Measurements from ENCODE around the gene SUSD3.
A peak's percentile ranks its signal among the peaks of the same experiment; 100 is the strongest.

The SUSD3 gene

DNA sequence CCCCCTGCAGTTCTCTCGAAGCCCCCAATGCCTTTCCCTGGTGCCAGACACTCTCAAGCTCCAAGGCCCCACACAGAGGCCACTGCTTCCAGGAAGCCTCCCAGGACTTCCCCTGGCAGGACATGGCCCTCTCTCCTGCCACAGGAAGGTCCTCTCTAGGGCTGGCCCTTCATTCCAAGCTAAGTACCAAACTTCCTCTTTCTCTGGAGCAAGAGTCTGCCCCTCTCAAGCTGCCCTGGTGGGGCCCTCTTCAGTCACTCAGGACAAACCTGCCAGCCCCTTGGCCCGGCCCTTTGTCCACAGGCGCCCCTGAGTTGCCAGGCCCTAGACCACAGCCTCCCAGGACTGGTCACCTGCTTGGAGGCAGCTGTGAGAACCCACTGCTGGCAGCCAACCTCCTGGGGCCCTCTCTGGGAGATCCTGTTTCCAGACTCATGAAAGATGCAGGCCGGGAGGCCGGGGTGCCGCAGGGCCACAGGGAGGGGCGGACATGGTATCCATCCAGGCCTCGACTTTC, 69.0 kb downstream of the SUSD3 start:
- DNase-seq, result no peak

DNA sequence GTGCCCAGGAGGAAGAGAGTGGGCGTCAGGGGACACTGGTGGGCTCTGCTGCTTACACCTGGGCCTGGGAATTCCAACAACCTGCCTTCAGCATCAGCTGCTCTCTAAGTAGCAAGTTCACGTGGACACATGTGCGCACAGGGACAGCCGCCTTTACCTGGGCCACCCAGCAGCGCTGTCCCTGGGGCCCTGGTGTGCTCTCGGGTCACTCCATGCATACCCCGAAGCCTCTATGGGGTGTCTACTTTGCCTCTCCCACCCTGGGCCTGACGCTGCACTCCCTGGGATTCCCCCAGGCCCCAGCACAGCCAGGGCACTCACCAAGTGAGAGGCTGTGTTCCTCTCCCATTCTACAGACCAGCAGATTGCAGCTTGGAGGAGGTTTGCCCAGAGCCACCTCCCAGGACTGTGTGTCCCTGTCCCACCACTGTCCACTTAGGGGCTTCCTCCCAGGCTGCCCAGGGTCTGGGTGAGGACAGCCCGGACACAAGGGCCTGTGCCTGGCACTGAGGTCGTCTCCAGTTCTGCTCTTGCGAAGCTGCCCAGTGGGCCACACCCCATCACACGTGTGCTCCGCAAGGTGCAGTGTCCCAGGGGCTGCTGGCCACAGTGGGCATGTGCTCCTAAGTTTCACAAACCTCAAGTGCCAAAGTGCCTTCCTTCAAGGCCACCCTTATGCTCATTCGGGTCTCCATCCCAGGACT, 69.7 kb downstream of the SUSD3 start:
- DNase-seq, result no peak

DNA sequence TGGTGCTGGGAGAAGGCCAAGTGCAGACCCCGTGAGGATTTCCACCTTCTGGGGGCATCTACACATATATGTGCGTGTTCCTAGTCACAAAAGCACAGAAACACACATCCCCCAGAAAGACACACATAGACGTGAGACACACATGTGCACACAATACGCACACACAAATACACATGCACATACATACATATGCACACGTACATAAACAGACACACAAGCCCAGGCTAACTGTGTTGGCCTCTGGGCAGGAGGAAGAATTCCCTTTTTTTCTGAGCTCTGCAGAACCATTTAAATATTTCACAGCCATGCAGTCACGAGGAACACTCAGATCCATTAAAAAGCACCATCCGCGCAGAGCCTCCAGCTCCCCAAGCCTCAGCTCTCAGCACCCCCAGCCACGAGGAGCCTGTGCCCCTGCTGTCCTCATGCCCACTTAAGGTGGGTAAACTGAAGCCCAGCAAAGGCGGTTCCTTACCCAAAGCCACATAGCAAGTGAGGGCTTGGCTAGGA, 70.3 kb downstream of the SUSD3 start:
- DNase-seq, result no peak

DNA sequence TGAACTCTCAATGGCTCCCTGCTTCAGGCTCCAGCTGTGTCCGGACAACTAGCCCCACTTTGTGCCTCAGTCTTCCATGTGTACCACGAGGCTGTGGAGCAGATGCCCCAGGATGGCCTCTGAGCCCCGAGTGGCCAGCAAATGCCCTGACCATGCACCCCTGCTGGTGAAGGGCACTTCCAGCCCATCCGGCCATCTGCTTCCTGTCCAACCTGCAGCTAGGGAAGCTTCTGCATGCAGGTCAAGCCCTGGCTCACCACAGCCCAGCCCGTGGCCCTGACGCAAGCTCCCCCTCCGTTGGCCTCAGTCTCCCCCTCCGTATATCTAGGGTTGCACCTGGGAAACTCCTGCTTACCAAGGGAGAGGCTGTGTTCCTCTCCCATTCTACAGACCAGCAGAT, 70.8 kb downstream of the SUSD3 start:
- DNase-seq, result no peak

DNA sequence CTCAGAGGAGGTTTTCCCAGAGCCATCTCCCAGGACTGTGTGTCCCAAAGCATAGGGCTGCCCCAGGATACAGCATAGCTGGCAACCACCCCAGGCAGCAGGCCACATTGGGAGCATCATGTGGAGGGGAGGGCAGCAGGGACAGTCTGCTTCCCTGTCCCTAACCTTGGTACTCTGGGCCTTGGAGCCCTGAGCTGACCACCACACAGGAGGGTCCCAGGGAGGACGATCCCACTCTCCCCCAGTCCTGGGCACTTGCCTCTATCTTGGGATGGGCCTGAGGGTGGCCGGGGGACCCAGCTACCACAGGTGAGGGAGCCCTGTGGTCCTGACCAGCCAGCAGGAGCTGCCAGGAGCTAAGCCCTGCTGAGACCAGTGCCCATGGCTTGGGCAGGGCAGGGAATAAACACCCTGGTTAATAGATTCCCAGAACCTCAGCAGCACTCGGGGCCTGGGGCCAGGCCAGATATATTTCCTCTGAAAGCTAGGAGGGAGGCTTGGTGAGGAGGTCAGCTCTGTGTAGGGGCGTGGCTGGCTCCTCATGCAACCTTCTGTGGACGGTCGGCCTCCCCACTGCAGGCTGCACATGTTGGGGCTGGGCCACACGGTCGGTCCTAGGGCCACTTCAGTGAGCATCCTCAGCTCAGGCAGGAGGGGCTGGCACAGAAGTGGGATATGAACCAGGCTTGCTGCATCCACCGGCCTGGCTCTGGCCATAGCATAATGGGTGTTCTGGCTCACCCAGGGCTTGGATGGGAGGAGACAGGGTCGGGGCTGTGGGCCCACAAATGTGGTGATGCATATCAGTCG, 71.4 kb downstream of the SUSD3 start:
- DNase-seq, result no peak

DNA sequence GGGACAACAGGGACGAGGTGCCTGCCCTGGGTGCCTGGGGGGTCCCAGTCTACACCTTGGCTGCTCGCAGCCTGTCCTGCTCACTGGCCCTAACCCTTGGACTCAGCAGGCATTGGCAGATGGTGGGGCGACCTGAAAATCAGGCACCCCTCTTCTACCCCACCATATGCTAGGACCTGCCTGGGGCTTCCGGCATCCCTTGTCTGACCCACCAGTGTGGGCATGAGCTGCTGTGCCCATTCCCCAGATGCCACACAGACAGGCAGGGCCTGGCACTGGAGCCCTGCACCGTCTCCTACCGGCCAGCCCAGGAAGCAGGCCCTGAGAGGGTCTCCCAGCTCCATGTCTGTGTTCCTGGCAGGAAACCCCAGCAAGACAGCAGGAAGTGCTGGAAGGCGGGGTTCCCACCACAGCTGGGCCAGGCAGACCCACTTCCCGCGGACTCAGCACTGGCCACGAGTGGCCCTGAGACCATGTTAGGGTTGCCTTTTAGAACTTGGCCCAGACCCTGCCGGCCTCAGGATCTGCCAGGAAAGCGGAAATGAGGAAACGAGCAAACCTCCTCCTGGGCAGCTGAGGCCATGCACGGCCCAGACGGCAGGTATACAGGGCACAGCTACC, 72.5 kb downstream of the SUSD3 start:
- no peak for DNase-seq

DNA sequence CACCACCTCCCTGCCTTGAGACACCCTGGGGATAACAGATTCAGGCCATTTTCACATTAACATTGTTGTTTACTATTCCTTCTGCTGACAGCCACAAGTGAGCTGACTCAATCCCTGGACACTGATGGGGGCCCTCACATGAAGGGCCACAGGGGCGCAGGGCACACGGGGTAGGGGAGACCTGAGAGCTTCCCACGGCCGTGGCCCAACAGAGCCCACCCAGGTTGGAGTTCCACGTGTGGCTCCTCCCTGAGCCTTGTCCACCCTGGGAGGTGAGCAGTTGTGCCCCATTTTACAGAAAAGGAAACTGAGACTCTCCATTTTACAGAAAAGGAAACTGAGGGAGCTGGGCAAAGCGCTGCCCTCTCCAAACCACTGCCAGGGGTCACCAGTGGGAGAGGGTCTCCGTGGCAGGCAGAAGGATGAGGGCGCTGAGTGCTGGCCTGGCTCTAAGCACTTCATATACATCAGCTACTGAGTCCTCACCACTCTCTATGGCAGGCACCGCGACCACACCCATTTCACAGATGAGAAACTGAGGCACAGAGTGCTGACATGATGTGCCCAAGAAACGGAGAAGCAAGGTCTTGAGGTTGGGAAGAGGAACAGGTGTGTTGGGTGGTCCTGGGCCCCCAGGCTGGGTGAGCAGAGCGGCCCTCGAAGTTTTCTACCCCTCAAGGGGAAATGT, 73.2 kb downstream of the SUSD3 start:
- no peak for DNase-seq

DNA sequence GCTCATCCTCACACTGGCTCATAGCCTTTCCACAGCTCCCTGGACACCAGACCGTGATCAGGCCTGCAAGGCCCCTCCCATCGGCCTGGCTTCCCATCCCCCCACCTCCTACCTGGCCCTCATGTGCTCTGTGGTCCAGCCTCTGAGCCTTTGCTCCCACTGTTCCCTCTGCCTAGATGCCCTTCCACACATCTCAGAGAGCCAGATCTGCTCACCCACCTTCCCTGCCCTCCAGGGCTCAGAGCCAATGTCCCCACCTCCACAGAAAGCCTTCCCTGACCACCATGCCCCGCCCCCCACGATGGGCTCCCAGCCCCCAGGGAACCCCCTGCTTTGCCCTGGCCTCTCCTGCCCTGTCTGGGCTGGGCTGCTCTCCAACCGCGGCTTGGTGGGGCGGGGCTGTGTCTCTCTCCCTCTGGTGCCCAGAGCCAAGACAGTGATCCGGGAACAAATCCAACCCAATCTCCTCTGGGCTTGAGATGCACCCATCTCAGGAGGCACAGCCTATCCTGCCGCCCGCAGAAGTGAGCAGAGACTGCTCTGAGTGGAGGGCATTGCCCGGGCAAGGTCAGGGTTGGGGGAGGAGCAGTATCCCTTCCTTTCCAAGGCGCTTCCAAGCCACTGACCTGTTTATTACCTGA, 73.9 kb downstream of the SUSD3 start:
- DNase-seq, result no peak

DNA sequence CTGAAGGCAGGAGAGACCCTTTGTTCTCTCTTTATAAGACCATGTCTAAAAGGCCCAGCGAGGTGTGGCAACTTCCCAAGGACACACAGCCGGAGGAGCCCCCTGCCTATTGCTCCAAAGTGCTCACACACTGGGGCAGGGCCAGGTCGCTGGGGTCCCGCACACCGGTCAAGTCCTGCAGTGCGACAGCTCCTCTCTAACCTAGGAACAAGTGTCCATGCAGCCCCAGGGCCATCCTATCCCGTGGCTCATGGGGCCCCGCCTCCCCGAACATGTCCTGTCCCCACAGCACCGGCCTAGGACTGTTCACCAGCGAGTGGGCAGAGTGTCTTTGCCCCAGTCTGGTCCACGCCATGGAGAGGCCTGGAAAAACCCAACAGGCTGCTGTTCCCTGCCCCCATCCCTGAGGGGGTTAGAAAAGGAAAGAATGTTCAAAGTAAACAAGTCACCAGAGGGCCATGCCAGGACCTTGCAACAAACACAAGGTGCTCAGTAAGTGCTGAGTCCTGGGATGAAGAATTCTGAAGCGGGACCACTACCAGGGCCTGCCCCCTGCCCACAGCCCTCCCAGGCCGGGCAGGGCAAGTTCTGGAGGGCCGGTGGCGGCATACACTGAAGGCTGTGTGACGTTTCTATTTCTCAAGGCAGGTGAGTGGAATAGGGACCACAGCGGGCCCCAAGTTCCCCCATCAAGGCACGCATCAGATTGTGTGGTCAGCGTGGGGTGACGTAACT, 74.6 kb downstream of the SUSD3 start:
- DNase-seq, result no peak

DNA sequence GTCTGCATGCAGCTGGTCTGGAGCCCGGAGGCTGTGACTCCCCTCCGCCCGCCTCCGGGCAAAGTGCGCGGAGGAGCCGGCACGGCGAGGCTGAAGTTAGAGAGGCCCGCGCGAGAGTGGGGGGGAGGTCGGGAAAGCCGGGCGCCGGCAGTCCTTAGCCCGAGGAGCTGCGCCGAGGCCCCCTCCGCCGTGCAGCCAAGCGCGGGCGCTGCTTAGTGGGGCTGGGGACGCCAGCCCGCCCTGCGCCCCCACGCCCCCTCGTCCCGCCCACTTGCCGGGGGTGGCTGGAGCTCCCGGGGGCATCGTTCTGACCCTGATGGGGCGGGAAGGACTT, 75.1 kb downstream of the SUSD3 start:
- peak; percentile 16 for DNase-seq

DNA sequence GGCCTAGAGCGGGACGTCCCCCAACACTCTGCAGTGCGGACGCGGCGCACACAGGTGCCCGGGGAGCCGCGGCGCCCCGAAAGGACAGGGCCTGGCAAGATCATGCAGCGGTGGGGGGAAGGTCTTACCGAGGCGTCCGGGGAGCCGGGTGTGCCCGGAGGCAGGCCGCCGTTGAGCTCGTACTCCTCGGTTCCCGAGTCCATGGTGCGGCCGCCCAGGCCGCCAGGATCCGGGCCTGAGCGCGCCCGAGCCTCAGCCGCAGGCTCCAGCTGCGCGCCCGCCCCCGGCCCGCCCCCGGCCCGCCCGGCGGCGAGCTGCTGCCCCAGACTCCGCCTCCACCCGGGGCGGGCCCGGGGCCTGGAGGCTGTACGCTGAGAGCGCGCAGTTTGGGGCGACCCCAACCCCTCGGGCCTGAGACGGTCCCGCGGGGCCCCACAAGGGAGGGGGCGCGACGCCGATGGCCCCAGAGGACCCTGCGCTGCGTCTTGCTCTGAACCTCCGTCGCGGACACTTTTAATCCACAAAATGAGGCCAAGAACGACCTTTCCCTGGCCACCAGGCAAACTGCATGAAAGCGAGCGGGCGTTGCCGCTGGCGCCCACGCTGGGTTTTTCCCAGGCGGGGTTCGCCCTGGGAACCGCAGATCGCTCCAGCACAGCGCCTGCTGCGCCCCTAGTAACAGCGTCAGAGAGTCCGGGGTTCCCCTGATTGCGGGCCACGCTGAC, 75.7 kb downstream of the SUSD3 start, which contains the start of gene NINJ1:
NINJ1 (minus strand) TSS at position 237 of the 725 bp plus-strand sequence; CDS start at position 203, 34 bp downstream.
- DNase-seq, result peak; percentile 50
